ENCODE data around the gene ZNF850.
"Not testable (repeated sequence)": the region's sequence is repeated elsewhere in the genome, so short reads cannot be mapped to it uniquely, and the experiment has no call there.

The ZNF850 gene

DNA sequence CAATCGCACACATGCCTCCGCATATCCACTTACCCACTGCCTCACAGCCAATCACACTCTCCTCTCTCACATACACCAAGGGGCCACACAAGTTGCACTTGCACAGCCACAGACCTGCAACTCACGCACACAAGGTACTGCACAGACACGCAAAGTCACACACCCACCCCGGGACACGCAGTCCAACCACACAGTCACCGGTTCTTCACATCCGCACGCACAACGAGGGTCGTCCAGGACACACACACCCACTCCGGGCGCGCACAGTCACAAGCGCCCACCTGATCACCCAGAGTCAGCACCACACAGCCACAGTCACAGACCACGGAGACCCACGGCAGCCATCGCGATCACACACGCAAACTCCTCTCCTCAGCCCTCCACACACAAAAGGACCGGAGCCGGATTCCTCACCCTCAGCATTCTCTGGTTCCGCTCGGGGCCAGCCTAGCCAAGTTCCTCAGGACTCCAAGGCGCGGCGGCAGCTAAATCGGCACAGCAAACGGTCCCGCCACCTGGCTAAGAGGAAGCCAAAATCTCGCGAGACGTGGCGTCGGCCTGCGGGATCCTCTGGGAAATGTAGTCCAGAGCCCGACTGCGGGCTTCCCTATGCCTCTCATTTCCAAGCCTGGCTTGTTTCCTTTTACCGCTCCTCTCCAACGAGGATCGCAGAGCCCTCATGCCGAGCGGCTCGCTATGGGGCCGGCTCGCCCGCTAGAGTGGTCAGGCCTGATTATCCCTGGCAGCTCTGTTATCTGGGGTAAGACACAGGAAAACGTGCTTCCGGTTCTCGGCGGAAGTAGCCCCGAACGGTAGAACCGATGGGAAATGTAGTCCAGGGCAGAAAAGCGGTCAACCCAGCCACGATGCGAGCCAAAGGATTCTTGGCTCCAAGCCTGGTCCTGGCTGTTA lies at the start of gene ZNF850:
TSS of gene ZNF850 (minus strand) at position 497 of the 912 bp plus-strand sequence. CDS start 10,201 bp downstream, outside the sequence.
- Mint-ChIP-seq H3K27me3 (no peaks in the 10 kb centered on the region), H3K4me1 (peaks cover 23% of the 10 kb centered on the region), H3K36me3 (ENCODE audit: low read depth) (peaks cover 65% of the 10 kb centered on the region), H3K4me3 (peak within 1 kb of the TSS; percentile 100), H3K9me3 (peaks cover 27% of the 10 kb centered on the region), H3K27ac (peak within 1 kb of the TSS; percentile 97)
- peak; percentile 92 for DNase-seq
- peak; percentile 93 for ATAC-seq

GRCh38 chr19:36821758-36822157 lies 49.2 kb upstream of the ZNF850 start:
- Mint-ChIP-seq H3K36me3 (ENCODE audit: low read depth) (peaks cover 94% of the 10 kb centered on the region), H3K27ac (no peak overlapping the region), H3K4me3 (no peak overlapping the region), H3K4me1 (no peaks in the 10 kb centered on the region), H3K27me3 (no peaks in the 10 kb centered on the region), H3K9me3 (peaks cover 57% of the 10 kb centered on the region)
- DNase-seq (no peak), ATAC-seq (no peak)

GRCh38 chr19:36819130-36819630 lies 46.6 kb upstream of the ZNF850 start:
- Mint-ChIP-seq H3K9me3 (peaks cover 43% of the 10 kb centered on the region), H3K4me1 (no peaks in the 10 kb centered on the region), H3K27ac (no peak overlapping the region), H3K4me3 (no peak overlapping the region), H3K27me3 (no peaks in the 10 kb centered on the region), H3K36me3 (ENCODE audit: low read depth) (peaks cover 95% of the 10 kb centered on the region)
- DNase-seq (no peak), ATAC-seq (no peak)

GRCh38 chr19:36807029-36807428 lies 34.4 kb upstream of the ZNF850 start:
- ATAC-seq (no peak), DNase-seq (no peak)
- Mint-ChIP-seq H3K9me3 (peaks cover 61% of the 10 kb centered on the region), H3K4me3 (no peak overlapping the region), H3K27me3 (no peaks in the 10 kb centered on the region), H3K36me3 (ENCODE audit: low read depth) (peaks cover 75% of the 10 kb centered on the region), H3K27ac (no peak overlapping the region), H3K4me1 (no peaks in the 10 kb centered on the region)

GRCh38 chr19:36805364-36805763 lies 32.8 kb upstream of the ZNF850 start:
- no peak overlapping the region for H3K4me3 Mint-ChIP-seq
- ATAC-seq (no peak), DNase-seq (no peak)
- peaks cover 47% of the 10 kb centered on the region for H3K9me3 Mint-ChIP-seq
- peaks cover 73% of the 10 kb centered on the region for H3K36me3 Mint-ChIP-seq (ENCODE audit: low read depth)
- H3K27me3 Mint-ChIP-seq, result no peaks in the 10 kb centered on the region
- no peaks in the 10 kb centered on the region for H3K4me1 Mint-ChIP-seq
- H3K27ac Mint-ChIP-seq, result no peak overlapping the region

DNA sequence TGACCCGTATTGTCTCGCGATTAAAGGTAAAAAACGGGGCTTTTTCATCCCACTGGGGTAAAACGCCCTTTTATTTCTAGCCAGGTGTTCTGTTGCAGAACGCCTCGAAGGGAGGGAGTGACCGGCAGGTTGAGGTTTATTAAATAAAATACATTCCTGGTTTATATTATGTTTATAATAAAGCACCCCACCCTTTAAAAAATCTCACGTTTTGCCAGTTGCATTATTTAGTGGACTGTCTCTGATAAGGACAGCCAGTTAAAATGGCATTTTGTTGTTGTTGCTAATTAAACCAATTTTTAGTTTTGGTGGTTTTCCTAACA lies 25.1 kb upstream of the ZNF850 start:
- ATAC-seq, result no peak
- no peak for DNase-seq
- peaks cover 34% of the 10 kb centered on the region for H3K9me3 Mint-ChIP-seq
- peaks cover 55% of the 10 kb centered on the region for H3K36me3 Mint-ChIP-seq (ENCODE audit: low read depth)
- peaks cover 17% of the 10 kb centered on the region for H3K4me1 Mint-ChIP-seq
- peak overlapping the region; percentile 82 for H3K4me3 Mint-ChIP-seq
- peak overlapping the region; percentile 82 for H3K27ac Mint-ChIP-seq
- no peaks in the 10 kb centered on the region for H3K27me3 Mint-ChIP-seq

DNA sequence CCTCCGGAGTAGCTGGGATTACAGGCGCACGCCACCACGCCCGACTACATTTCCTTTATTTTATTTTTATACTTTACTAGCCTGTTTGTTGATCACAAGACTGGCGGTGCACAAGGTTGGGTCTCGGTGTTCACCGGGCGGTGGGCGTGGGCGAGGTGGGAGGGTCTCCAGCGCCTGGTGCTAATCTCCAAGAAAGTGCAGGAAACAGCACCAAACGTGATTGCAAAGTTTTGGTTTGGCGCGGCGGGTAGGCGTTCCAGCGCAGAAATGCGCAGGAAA lies 24.0 kb upstream of the ZNF850 start:
- Mint-ChIP-seq H3K27me3 (peaks cover 5% of the 10 kb centered on the region), H3K36me3 (ENCODE audit: low read depth) (peaks cover 54% of the 10 kb centered on the region), H3K4me1 (peaks cover 17% of the 10 kb centered on the region), H3K4me3 (peak overlapping the region; percentile 82), H3K9me3 (peaks cover 40% of the 10 kb centered on the region), H3K27ac (no peak overlapping the region)
- no peak for DNase-seq
- no peak for ATAC-seq

GRCh38 chr19:36791420-36792141 lies 19.0 kb upstream of the ZNF850 start:
- ATAC-seq (peak; percentile 77), DNase-seq (peak; percentile 7)
- H3K27ac Mint-ChIP-seq, H3K4me3 Mint-ChIP-seq, H3K27me3 Mint-ChIP-seq, H3K4me1 Mint-ChIP-seq: not testable (repeated sequence)
- peaks cover 36% of the 10 kb centered on the region for H3K36me3 Mint-ChIP-seq (ENCODE audit: low read depth)
- peaks cover 44% of the 10 kb centered on the region for H3K9me3 Mint-ChIP-seq

- no peak overlapping the region for H3K4me3 Mint-ChIP-seq
- no peak for DNase-seq
- peaks cover 21% of the 10 kb centered on the region for H3K4me1 Mint-ChIP-seq
- peaks cover 68% of the 10 kb centered on the region for H3K36me3 Mint-ChIP-seq (ENCODE audit: low read depth)
- no peaks in the 10 kb centered on the region for H3K27me3 Mint-ChIP-seq
- ATAC-seq, result no peak
- peaks cover 34% of the 10 kb centered on the region for H3K9me3 Mint-ChIP-seq
- H3K27ac Mint-ChIP-seq, result no peak overlapping the region
Measured at GRCh38 chr19:36775768-36776167, 3.2 kb upstream of the ZNF850 start.

DNA sequence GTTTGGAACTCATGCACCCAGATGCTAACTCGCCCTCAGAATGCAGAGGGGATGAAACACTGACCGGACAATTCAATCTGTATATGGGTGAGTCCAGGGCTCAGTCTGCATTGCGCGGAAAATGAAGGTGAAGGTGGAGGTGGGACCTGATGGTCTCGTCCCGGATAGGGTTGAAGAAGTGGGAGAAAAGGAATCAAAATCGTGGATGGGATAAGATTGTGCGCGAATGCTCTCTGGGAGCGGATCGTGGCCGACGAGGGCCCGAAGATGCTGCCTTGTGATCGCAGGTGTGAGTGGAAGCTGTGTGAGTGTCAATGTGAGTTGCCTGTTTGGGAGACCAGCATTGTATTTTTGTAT lies 594 bp upstream of the ZNF850 start:
- ATAC-seq, result no peak
- Mint-ChIP-seq H3K9me3 (peaks cover 31% of the 10 kb centered on the region), H3K4me1 (peaks cover 23% of the 10 kb centered on the region)

GRCh38 chr19:36771261-36772231 lies 1.1 kb downstream of the ZNF850 start:
- no peaks in the 10 kb centered on the region for H3K27me3 Mint-ChIP-seq
- H3K36me3 Mint-ChIP-seq (ENCODE audit: low read depth), result peaks cover 67% of the 10 kb centered on the region
- peak overlapping the region; percentile 97 for H3K27ac Mint-ChIP-seq
- DNase-seq, result peak; percentile 52
- H3K4me1 Mint-ChIP-seq, result peaks cover 23% of the 10 kb centered on the region
- H3K4me3 Mint-ChIP-seq, result peak overlapping the region; percentile 100
- H3K9me3 Mint-ChIP-seq, result peaks cover 20% of the 10 kb centered on the region
- no peak for ATAC-seq

More for the DNA sequence above, 594 bp upstream of the ZNF850 start:
- peak overlapping the region; percentile 97 for H3K27ac Mint-ChIP-seq
- H3K4me3 Mint-ChIP-seq, result peak overlapping the region; percentile 100
- no peaks in the 10 kb centered on the region for H3K27me3 Mint-ChIP-seq
- H3K36me3 Mint-ChIP-seq (ENCODE audit: low read depth), result peaks cover 68% of the 10 kb centered on the region
- DNase-seq, result no peak

DNA sequence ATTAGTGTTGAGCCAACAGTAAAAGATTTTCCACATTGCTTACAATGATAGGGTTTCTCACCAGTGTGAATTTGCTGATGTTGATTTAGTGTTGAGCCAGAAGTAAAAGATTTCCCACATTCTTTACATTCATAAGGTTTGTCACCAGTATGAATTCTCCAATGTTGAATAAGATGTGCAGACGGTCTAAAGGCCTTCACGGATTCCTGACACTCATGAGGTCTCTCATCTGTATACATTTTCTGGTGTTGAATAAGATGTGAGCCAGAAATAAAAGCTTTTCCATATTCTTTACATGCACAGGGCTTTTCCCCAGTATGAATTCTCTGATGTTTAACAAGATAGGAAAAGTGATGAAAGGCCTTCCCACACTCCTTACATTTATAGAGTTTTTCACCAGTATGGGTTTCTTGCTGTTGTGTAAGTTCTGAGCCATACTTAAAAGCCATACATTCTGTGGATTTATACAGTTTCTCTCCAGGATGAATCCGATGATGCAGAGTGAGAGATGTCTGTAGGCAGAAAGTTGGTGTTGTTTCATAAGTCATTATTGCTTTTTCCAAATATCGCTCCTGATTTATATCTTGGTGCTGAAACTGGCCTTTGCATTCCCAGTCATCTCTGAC lies 22.4 kb downstream of the ZNF850 start:
- no peaks in the 10 kb centered on the region for H3K4me1 Mint-ChIP-seq
- no peaks in the 10 kb centered on the region for H3K27me3 Mint-ChIP-seq
- ATAC-seq (no peak), DNase-seq (no peak)
- H3K9me3 Mint-ChIP-seq, result peaks cover 64% of the 10 kb centered on the region
- no peak overlapping the region for H3K4me3 Mint-ChIP-seq
- no peak overlapping the region for H3K27ac Mint-ChIP-seq
- H3K36me3 Mint-ChIP-seq (ENCODE audit: low read depth), result peaks cover 94% of the 10 kb centered on the region

DNA sequence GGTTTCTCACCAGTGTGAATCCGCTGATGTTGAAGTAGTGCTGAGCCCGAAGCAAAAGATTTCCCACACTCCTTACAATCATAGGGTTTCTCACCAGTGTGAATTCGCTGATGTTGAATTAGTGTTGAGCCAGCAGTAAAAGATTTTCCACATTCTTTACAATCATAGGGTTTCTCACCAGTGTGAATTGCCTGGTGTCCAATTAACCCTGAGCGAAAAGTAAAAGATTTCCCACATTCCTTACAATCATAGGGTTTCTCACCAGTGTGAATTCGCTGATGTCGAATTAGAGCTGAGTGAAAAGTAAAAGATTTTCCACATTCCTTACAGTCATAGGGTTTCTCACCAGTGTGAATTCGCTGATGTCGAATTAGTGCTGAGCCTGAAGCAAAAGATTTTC lies 23.0 kb downstream of the ZNF850 start:
- DNase-seq, ATAC-seq, H3K4me3 Mint-ChIP-seq, H3K27ac Mint-ChIP-seq, H3K27me3 Mint-ChIP-seq, H3K4me1 Mint-ChIP-seq: not testable (repeated sequence)
- H3K9me3 Mint-ChIP-seq, result peaks cover 67% of the 10 kb centered on the region
- H3K36me3 Mint-ChIP-seq (ENCODE audit: low read depth), result peaks cover 94% of the 10 kb centered on the region

All from activated naive CD8-positive, alpha-beta T cell treated with anti-CD3 and anti-CD28 coated beads, Interleukin-2, amount 50 U/mL, for 24 hours (primary cell).